ENCODE measurements around the gene RAB6D.
"Not testable (repeated sequence)": the region's sequence is repeated elsewhere in the genome, so short reads cannot be mapped to it uniquely, and the experiment has no call there.

The RAB6D gene

GRCh38 chr2:131363703-131364186, at the start of gene RAB6D:
RAB6D (minus strand) TSS chr2:131364168; CDS start chr2:131363720, 448 bp downstream.
- not testable (repeated sequence) for H3K4me3 ChIP-seq (ENCODE audit: low read depth, low read length)

GRCh38 chr2:131413148-131413747, 49.3 kb upstream of the RAB6D start:
- no peak overlapping the region for H3K4me3 ChIP-seq (ENCODE audit: low read depth, low read length)

GRCh38 chr2:131410173-131410572, 46.2 kb upstream of the RAB6D start:
- no peak overlapping the region for H3K4me3 ChIP-seq (ENCODE audit: low read depth, low read length)

GRCh38 chr2:131408778-131409177, 44.8 kb upstream of the RAB6D start:
- no peak overlapping the region for H3K4me3 ChIP-seq (ENCODE audit: low read depth, low read length)

GRCh38 chr2:131408207-131408606, 44.2 kb upstream of the RAB6D start:
- H3K4me3 ChIP-seq (ENCODE audit: low read depth, low read length) = no peak overlapping the region

- no peak overlapping the region for H3K4me3 ChIP-seq (ENCODE audit: low read depth, low read length)
These were observed 40.8 kb upstream of the RAB6D start for GRCh38 chr2:131404753-131405152.

GRCh38 chr2:131402320-131403039, 38.5 kb upstream of the RAB6D start:
- H3K4me3 ChIP-seq (ENCODE audit: low read depth, low read length) = no peak overlapping the region

GRCh38 chr2:131400849-131401248, 36.9 kb upstream of the RAB6D start:
- H3K4me3 ChIP-seq (ENCODE audit: low read depth, low read length) = no peak overlapping the region

GRCh38 chr2:131400441-131400840, 36.5 kb upstream of the RAB6D start:
- H3K4me3 ChIP-seq (ENCODE audit: low read depth, low read length) = not testable (repeated sequence)

- H3K4me3 ChIP-seq (ENCODE audit: low read depth, low read length) = not testable (repeated sequence)
These were observed 32.2 kb upstream of the RAB6D start for GRCh38 chr2:131396209-131396608.

- H3K4me3 ChIP-seq (ENCODE audit: low read depth, low read length) = peak overlapping the region; percentile 2
These were observed 31.2 kb upstream of the RAB6D start for GRCh38 chr2:131395024-131395645.

- H3K4me3 ChIP-seq (ENCODE audit: low read depth, low read length) = peak overlapping the region; percentile 36
These were observed 30.4 kb upstream of the RAB6D start for GRCh38 chr2:131394147-131394931.

GRCh38 chr2:131391953-131392352, 28.0 kb upstream of the RAB6D start:
- not testable (repeated sequence) for H3K4me3 ChIP-seq (ENCODE audit: low read depth, low read length)

GRCh38 chr2:131391471-131391870, 27.5 kb upstream of the RAB6D start:
- not testable (repeated sequence) for H3K4me3 ChIP-seq (ENCODE audit: low read depth, low read length)

- not testable (repeated sequence) for H3K4me3 ChIP-seq (ENCODE audit: low read depth, low read length)
These were observed 26.6 kb upstream of the RAB6D start for GRCh38 chr2:131390495-131391130.

GRCh38 chr2:131389657-131390056, 25.7 kb upstream of the RAB6D start:
- no peak overlapping the region for H3K4me3 ChIP-seq (ENCODE audit: low read depth, low read length)

- H3K4me3 ChIP-seq (ENCODE audit: low read depth, low read length) = not testable (repeated sequence)
These were observed 24.9 kb upstream of the RAB6D start for GRCh38 chr2:131388834-131389233.

- not testable (repeated sequence) for H3K4me3 ChIP-seq (ENCODE audit: low read depth, low read length)
These were observed 9.1 kb upstream of the RAB6D start for GRCh38 chr2:131373111-131373510.

GRCh38 chr2:131369954-131370353, 6.0 kb upstream of the RAB6D start:
- no peak overlapping the region for H3K4me3 ChIP-seq (ENCODE audit: low read depth, low read length)

- not testable (repeated sequence) for H3K4me3 ChIP-seq (ENCODE audit: low read depth, low read length)
These were observed 4.6 kb upstream of the RAB6D start for GRCh38 chr2:131368493-131369066.

Data from iPS-11a (cell line).